Measurements from ENCODE around the gene BTBD19. TPM values are rescaled to one million over a fixed set of nuclear protein-coding genes. Genes with fewer than 3 reads are reported as not detected.

The BTBD19 gene
- total and polyA plus RNA-seq, 9 of the 15 experiments (the other 6 are each of a cell fraction or from before 2014, with no cell fraction given) = 0.22 to 2.0 (median 0.95) TPM

- no peak overlapping the region for H3K4me3 ChIP-seq
- DNase-seq (ENCODE audit: extremely low read depth in 1 of 4, low spot score in 3 of 4) (peak; percentile 78 to 84 (median 82)), ATAC-seq (peak; percentile 84), FAIRE-seq (peak; percentile 73)
- intact Hi-C loops (cut with micrococcal nuclease) = no loop called here
- H2AFZ ChIP-seq (ENCODE audit: low read depth, low read length) = peak overlapping the region; percentile 78
- POLR2A ChIA-PET = interaction anchor here (0.6 to 12.0 kb wide), 6 partner anchors 8 to 226 kb away, joined by 3 to 253 read pairs (median 6); partner anchors contain the start of genes BTBD19 and RPS8
- H3K9ac ChIP-seq (ENCODE audit: insufficient read depth in 1 of 2, low read depth in 2 of 2, low read length in 2 of 2) = peak overlapping the region in 1 of 2 experiments; percentile 18; a peak in 2 of 4 replicates
- no TSS peak for BruUV-seq (replicated peaks)
- no peak overlapping the region for H3K27ac ChIP-seq (ENCODE audit: extremely low read depth, low read depth, low read length)
- no peaks in the 10 kb centered on the region for H3K27me3 ChIP-seq (ENCODE audit: control insufficient read depth in 2 of 2, insufficient read depth in 2 of 2, low read length in 2 of 2)
- H3K9me1 ChIP-seq (ENCODE audit: control insufficient read depth, insufficient read depth, low read length) = no peaks in the 10 kb centered on the region
- H3K79me2 ChIP-seq (ENCODE audit: control insufficient read depth, insufficient read depth, low read length) = no peaks in the 10 kb centered on the region
- H3K36me3 ChIP-seq (ENCODE audit: control insufficient read depth, insufficient read depth, low read length) = peaks cover 4% of the 10 kb centered on the region; the same call in 2 of the 3 replicates
- WGBS (ENCODE audit: insufficient coverage, low coverage, missing lambda C conversion rate) = 58% methylated on average over 45 of the region's 49 CpGs
- peaks cover 8 to 18% of the 10 kb centered on the region in 2 experiments; a peak in 4 of 5 replicates for H3K4me1 ChIP-seq (replicated peaks in 1 of 2; ENCODE audit: control insufficient read depth in 2 of 2, insufficient read depth in 2 of 2, low read length in 2 of 2)
- CTCF ChIA-PET (ENCODE audit: low intra/inter-chr PET ratio) = no interaction called here
- no peaks in the 10 kb centered on the region for H4K20me1 ChIP-seq (replicated peaks; ENCODE audit: control insufficient read depth, insufficient read depth, low read length)
- no peaks in the 10 kb centered on the region for H3K9me3 ChIP-seq (replicated peaks; ENCODE audit: control insufficient read depth, insufficient read depth, low read depth, low read length)
- in situ Hi-C loops (cut with MboI) = no loop called here
- no peak overlapping the region; the same call in 1 of the 2 replicates for H3K4me2 ChIP-seq (ENCODE audit: insufficient read depth, low read length)
- TF ChIP-seq ZNF764 (CRISPR knock-in tag; IDR thresholded peaks at IDR 0.05; ENCODE audit: low read depth) (peak; percentile 94), RB1 (IDR thresholded peaks at IDR 0.05; ENCODE audit: low read depth) (peak; percentile 84), TBL1XR1 (IDR thresholded peaks at IDR 0.05; ENCODE audit: low read length in 2 of 2) (no peak), L3MBTL2 (IDR thresholded peaks at IDR 0.05) (peak; percentile 64; the same call in 1 of the 2 replicates), ESRRB (CRISPR knock-in tag; IDR thresholded peaks at IDR 0.05; ENCODE audit: borderline replicate concordance) (no peak), ATF3 (IDR thresholded peaks at IDR 0.05) (peak; percentile 49; the same call in 1 of the 2 replicates), ATF3 (CRISPR knock-in tag; conservative IDR thresholded peaks at IDR 0.05) (no peak), ELF1 (tag; IDR thresholded peaks at IDR 0.05) (no peak), XRCC5 (IDR thresholded peaks at IDR 0.05; ENCODE audit: low read depth, low read length) (peak; percentile 92; the same call in 1 of the 2 replicates), ZNF140 (CRISPR knock-in tag; IDR thresholded peaks at IDR 0.05) (no peak), SMC3 (conservative IDR thresholded peaks at IDR 0.05; ENCODE audit: insufficient read depth, low read depth, low read length) (peak; percentile 87), NELFE (IDR thresholded peaks at IDR 0.05; ENCODE audit: insufficient read depth, insufficient read length) (no peak), KDM1A (IDR thresholded peaks at IDR 0.05) (no peak), SRSF1 (IDR thresholded peaks at IDR 0.05; ENCODE audit: low read depth, low read length) (0 out of 2 replicates have a peak, but pooled peaks have one; percentile 85), MAFF (IDR thresholded peaks at IDR 0.05; ENCODE audit: low read length) (no peak), GTF2A2 (tag; IDR thresholded peaks at IDR 0.05) (no peak), NFRKB (IDR thresholded peaks at IDR 0.05; ENCODE audit: low read depth) (no peak), SP2 (IDR thresholded peaks at IDR 0.05; ENCODE audit: extremely low read depth, low read depth, low read length, poor library complexity, severe bottlenecking) (no peak), RBBP5 (IDR thresholded peaks at IDR 0.05; ENCODE audit: borderline replicate concordance, insufficient read depth, low read length, poor library complexity, severe bottlenecking) (peak; percentile 16), SAP30 (IDR thresholded peaks at IDR 0.05; ENCODE audit: borderline replicate concordance, insufficient read depth, low read depth, low read length, poor library complexity, severe bottlenecking) (no peak)
- TF ChIP-seq, protein P1, sequence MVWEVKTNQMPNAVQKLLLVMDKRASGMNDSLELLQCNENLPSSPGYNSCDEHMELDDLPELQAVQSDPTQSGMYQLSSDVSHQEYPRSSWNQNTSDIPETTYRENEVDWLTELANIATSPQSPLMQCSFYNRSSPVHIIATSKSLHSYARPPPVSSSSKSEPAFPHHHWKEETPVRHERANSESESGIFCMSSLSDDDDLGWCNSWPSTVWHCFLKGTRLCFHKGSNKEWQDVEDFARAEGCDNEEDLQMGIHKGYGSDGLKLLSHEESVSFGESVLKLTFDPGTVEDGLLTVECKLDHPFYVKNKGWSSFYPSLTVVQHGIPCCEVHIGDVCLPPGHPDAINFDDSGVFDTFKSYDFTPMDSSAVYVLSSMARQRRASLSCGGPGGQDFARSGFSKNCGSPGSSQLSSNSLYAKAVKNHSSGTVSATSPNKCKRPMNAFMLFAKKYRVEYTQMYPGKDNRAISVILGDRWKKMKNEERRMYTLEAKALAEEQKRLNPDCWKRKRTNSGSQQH (CRISPR knock-in tag; IDR thresholded peaks at IDR 0.05) = no peak
These were observed 22.0 kb upstream of the BTBD19 start for GRCh38 chr1:44786138-44786840.

All from K562 (cell line).